ENCODE data around the gene KLF18. TPM values are rescaled to one million over a fixed set of nuclear protein-coding genes. Genes with fewer than 3 reads are reported as not detected.

Gene KLF18
- total RNA-seq, 1 donor from 2014 or later, result not detected

- no peaks in the 10 kb centered on the region for H3K27me3 ChIP-seq
- no peaks in the 10 kb centered on the region for H3K4me1 ChIP-seq
- H3K4me3 ChIP-seq, result no peak overlapping the region
- DNase-seq (ENCODE audit: low spot score in 2 of 2), result no peak
- H3K9me3 ChIP-seq, result no peaks in the 10 kb centered on the region
- no peaks in the 10 kb centered on the region for H3K36me3 ChIP-seq
- intact Hi-C loops (cut with DNase I), result no loop called here
- no peak for TF ChIP-seq CTCF (IDR thresholded peaks at IDR 0.05)
- no peak overlapping the region for H3K27ac ChIP-seq
These were observed 40.1 kb downstream of the KLF18 start for GRCh38 chr1:44101328-44101727.

- no peak for DNase-seq (ENCODE audit: low spot score in 2 of 2)
- Histone ChIP-seq H3K4me3 (no peak overlapping the region), H3K27me3 (no peaks in the 10 kb centered on the region), H3K9me3 (no peaks in the 10 kb centered on the region), H3K27ac (no peak overlapping the region), H3K36me3 (no peaks in the 10 kb centered on the region), H3K4me1 (no peaks in the 10 kb centered on the region)
- intact Hi-C loops (cut with DNase I), result no loop called here
- no peak for TF ChIP-seq CTCF (IDR thresholded peaks at IDR 0.05)
These were observed 41.1 kb downstream of the KLF18 start for GRCh38 chr1:44100183-44100868.

GRCh38 chr1:44094047-44094446 is 47.4 kb downstream of the KLF18 start:
- no peaks in the 10 kb centered on the region for H3K27me3 ChIP-seq
- DNase-seq (ENCODE audit: low spot score in 2 of 2), result no peak
- no peak for TF ChIP-seq CTCF (IDR thresholded peaks at IDR 0.05)
- no peak overlapping the region for H3K4me3 ChIP-seq
- H3K9me3 ChIP-seq, result peaks cover 0 to 4% of the 10 kb centered on the region in 2 donors
- H3K4me1 ChIP-seq, result no peaks in the 10 kb centered on the region
- H3K36me3 ChIP-seq, result no peaks in the 10 kb centered on the region
- intact Hi-C loops (cut with DNase I), result no loop called here
- no peak overlapping the region for H3K27ac ChIP-seq

- no peaks in the 10 kb centered on the region for H3K36me3 ChIP-seq
- no peak overlapping the region for H3K27ac ChIP-seq
- no peak overlapping the region for H3K4me3 ChIP-seq
- intact Hi-C loops (cut with DNase I), result no loop called here
- peaks cover 0 to 4% of the 10 kb centered on the region in 2 donors for H3K9me3 ChIP-seq
- TF ChIP-seq CTCF (IDR thresholded peaks at IDR 0.05), result no peak
- H3K4me1 ChIP-seq, result no peaks in the 10 kb centered on the region
- H3K27me3 ChIP-seq, result no peaks in the 10 kb centered on the region
- DNase-seq (ENCODE audit: low spot score in 2 of 2), result no peak
These were observed 50.8 kb downstream of the KLF18 start for GRCh38 chr1:44090429-44091252.

- intact Hi-C loops (cut with DNase I), result no loop called here
- no peak for TF ChIP-seq CTCF (IDR thresholded peaks at IDR 0.05)
- no peaks in the 10 kb centered on the region for H3K4me1 ChIP-seq
- no peaks in the 10 kb centered on the region for H3K36me3 ChIP-seq
- peaks cover 0 to 4% of the 10 kb centered on the region in 2 donors for H3K9me3 ChIP-seq
- H3K4me3 ChIP-seq, result no peak overlapping the region
- no peaks in the 10 kb centered on the region for H3K27me3 ChIP-seq
- DNase-seq (ENCODE audit: low spot score in 2 of 2), result no peak
- H3K27ac ChIP-seq, result no peak overlapping the region
These were observed 51.9 kb downstream of the KLF18 start for GRCh38 chr1:44089371-44090048.

Other genes with a start within 250 kb of the KLF18 start
- not detected for gene ARTN, start 207.8 kb downstream of the KLF18 start, total RNA-seq
- gene IPO13, start 194.7 kb downstream of the KLF18 start, total RNA-seq, result 6.2 TPM
- gene DPH2, start 171.6 kb downstream of the KLF18 start, total RNA-seq, result 69.3 TPM
- gene ATP6V0B, start 166.7 kb downstream of the KLF18 start, total RNA-seq, result 115 TPM
- gene B4GALT2, start 162.4 kb downstream of the KLF18 start, total RNA-seq, result 93.2 TPM
- 4.8 TPM for gene CCDC24, start 150.0 kb downstream of the KLF18 start, total RNA-seq
- 4.7 TPM for gene SLC6A9, start 110.2 kb downstream of the KLF18 start, total RNA-seq
- gene KLF17, start 22.8 kb downstream of the KLF18 start, total RNA-seq, result not detected
- gene DMAP1, start 71.8 kb upstream of the KLF18 start, total RNA-seq, result 42.7 TPM
- gene ERI3, start 213.6 kb upstream of the KLF18 start, total RNA-seq, result 69.3 TPM